ENCODE results near the gene ADSS1. TPM values are rescaled to one million over a fixed set of nuclear protein-coding genes. Genes with fewer than 3 reads are reported as not detected.
"Not testable (repeated sequence)": the region's sequence is repeated elsewhere in the genome, so short reads cannot be mapped to it uniquely, and the experiment has no call there.

The ADSS1 gene
- total RNA-seq, 1 donor from 2014 or later, result 5.5 TPM

DNA sequence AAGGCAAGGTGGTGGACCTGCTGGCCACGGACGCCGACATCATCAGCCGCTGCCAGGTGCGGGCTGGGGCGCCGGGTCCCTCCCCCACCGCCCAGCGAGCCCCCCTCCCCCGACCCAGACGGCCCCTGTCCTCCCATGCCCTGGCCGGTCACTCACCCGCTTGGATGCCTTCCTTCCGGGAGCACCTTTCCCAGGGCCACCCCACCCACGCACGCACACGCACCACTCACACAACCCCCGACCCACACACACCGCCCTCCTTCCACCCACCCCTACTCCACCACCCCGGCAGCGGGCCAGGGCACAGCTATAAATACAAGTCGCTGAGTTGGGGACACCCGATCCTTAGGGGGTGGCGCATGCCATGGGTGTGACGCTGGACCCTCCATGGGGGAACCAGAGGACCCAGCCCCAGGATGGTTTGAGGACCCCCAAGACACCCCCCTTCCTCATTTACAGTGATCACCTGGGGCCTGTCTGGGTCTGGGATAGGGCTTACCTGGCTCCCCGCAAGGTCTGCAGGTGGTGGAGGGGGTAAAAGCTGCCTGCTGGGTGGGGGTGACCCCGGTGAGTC lies 465 bp downstream of the ADSS1 start:
- peaks cover 15% of the 10 kb centered on the region for H3K4me1 ChIP-seq
- H3K9me3 ChIP-seq, result no peaks in the 10 kb centered on the region
- intact Hi-C loops (cut with DNase I), result no loop called here
- ATAC-seq (peak; percentile 36), DNase-seq (peak; percentile 81)
- peak overlapping the region; percentile 69 for H3K4me3 ChIP-seq
- H3K27ac ChIP-seq, result peak overlapping the region; percentile 17
- TF ChIP-seq CTCF (IDR thresholded peaks at IDR 0.05), result no peak
- no peaks in the 10 kb centered on the region for H3K27me3 ChIP-seq
- H3K36me3 ChIP-seq, result no peaks in the 10 kb centered on the region

DNA sequence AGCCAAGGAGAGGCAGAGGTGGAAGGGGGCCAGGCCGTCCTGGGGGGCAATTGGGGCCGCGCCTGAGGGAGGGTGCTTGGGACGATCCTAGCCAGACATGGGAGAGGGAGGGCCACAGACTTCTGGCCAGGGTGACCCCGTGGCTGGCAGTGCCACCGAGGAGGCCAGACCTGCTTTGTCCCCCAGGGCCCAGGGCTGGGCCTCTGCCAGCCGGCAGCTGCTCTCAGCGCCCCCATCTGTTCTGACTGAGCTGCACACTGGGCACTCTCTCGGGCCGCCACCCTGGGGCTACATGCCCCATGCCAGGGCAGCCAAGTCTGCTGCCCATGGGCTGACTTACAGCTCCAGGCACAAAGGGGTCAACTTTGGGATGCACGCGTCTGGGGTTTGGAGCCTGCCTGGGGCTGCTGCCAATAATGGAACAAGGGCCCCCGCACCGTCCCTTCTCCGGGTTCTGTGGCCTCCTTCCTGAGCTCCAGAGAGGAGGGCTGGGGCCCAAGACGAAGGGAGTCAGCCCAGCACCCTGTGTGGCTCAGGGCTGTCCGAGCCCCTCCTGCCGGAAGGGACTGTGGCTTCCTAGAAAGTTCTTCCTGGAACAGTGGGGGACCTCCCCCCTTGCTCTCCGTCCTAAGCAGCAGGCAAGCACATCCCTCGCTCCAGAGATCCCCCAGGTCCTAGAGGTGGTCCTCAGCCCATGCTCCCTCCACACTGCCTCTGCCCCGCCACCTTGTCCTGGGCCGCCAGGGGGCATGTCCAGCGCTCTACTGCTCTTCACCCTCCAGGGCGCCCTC lies 1.1 kb downstream of the ADSS1 start:
- H3K4me3 ChIP-seq, result peak overlapping the region; percentile 69
- H3K9me3 ChIP-seq, result no peaks in the 10 kb centered on the region
- no peak overlapping the region for H3K27ac ChIP-seq
- peaks cover 15% of the 10 kb centered on the region for H3K4me1 ChIP-seq
- no peak for DNase-seq
- peak; percentile 4 for ATAC-seq
- H3K36me3 ChIP-seq, result no peaks in the 10 kb centered on the region
- no peak for TF ChIP-seq CTCF (IDR thresholded peaks at IDR 0.05)
- intact Hi-C loops (cut with DNase I), result no loop called here
- no peaks in the 10 kb centered on the region for H3K27me3 ChIP-seq

GRCh38 chr14:104725772-104726548 lies 1.9 kb downstream of the ADSS1 start:
- peaks cover 15% of the 10 kb centered on the region for H3K4me1 ChIP-seq
- H3K4me3 ChIP-seq, result no peak overlapping the region
- H3K27ac ChIP-seq, result no peak overlapping the region
- H3K27me3 ChIP-seq, result no peaks in the 10 kb centered on the region
- no peak for TF ChIP-seq CTCF (IDR thresholded peaks at IDR 0.05)
- H3K9me3 ChIP-seq, result no peaks in the 10 kb centered on the region
- H3K36me3 ChIP-seq, result no peaks in the 10 kb centered on the region
- ATAC-seq (no peak), DNase-seq (no peak)
- intact Hi-C loops (cut with DNase I), result no loop called here

DNA sequence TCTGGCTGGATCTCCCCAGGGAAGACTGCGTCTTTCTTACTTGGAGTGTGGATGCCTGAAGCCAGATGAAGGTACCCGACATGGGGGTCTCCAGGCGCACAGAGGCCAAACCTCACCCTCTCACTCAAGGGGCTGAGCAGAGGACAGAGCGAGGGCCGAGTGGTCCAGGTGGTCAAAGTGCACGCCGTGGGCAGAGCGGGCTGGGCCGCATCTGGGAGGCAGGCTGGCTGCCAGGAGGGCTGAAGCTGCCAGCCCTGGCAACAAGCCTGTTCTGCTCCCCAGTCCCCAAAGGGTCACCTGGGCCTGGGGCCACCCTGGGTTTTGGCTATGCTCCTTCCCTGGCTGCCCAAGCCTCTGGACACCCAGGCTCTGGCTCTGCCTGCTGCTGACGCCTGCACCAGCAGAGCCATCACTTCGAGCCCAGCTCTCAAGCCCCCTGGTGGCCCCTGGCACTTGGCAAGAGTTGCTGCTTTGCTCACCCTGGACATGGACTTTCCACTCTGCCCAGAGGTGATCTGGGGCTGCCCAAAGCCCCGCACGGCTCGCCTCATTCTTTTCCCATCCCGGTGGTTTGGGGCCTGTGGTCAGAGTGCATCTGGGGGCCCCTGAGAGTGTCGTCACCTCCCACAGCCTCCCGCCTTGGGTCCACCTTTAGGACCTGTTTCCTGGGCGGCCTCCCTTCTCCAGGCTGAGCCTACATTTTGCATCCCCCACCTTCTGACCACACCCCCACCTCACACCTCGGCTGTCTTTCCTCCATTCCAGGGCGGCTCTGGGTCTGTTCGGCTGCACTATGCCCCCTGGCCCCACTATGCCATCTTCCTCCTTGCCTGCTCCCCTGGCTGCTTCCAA lies 2.8 kb downstream of the ADSS1 start:
- intact Hi-C loops (cut with DNase I), result no loop called here
- no peaks in the 10 kb centered on the region for H3K9me3 ChIP-seq
- H3K4me1 ChIP-seq, result peaks cover 15% of the 10 kb centered on the region
- no peaks in the 10 kb centered on the region for H3K36me3 ChIP-seq
- H3K4me3 ChIP-seq, result no peak overlapping the region
- no peak for TF ChIP-seq CTCF (IDR thresholded peaks at IDR 0.05)
- no peak for ATAC-seq
- no peaks in the 10 kb centered on the region for H3K27me3 ChIP-seq
- H3K27ac ChIP-seq, result no peak overlapping the region
- DNase-seq, result no peak

- Histone ChIP-seq H3K36me3 (no peaks in the 10 kb centered on the region), H3K4me3 (no peak overlapping the region), H3K4me1 (peaks cover 14% of the 10 kb centered on the region), H3K9me3 (no peaks in the 10 kb centered on the region), H3K27ac (no peak overlapping the region), H3K27me3 (no peaks in the 10 kb centered on the region)
- DNase-seq, result no peak
- TF ChIP-seq CTCF (IDR thresholded peaks at IDR 0.05), result no peak
- no peak for ATAC-seq
- intact Hi-C loops (cut with DNase I), result no loop called here
These were observed 4.6 kb downstream of the ADSS1 start for GRCh38 chr14:104728631-104729030.

DNA sequence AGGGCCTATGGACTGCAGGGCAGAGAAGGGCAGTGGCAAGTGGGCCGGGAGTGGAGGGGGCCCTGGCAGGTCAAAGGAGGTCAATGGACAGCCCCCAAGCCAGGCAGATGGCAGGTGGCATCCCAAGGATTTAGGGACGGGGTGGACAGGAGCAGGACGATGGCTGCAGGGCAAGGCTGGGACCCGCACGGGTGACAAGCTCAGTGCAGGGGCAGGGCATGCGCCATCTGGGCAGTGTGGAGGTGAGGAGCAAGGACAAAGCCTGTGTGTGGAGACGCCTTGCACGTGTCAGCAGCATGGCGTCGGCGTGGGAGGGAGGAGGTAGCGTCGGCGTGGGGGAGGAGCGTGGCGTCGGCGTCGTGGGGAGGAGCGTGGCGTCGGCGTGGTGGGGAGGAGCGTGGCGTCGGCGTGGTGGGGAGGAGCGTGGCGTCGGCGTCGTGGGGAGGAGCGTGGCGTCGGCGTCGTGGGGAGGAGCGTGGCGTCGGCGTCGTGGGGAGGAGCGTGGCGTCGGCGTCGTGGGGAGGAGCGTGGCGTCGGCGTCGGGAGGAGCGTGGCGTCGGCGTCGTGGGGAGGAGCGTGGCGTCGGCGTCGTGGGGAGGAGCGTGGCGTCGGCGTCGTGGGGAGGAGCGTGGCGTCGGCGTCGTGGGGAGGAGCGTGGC lies 5.3 kb downstream of the ADSS1 start:
- H3K9me3 ChIP-seq; H3K4me3 ChIP-seq; H3K27me3 ChIP-seq; intact Hi-C loops (cut with DNase I); DNase-seq; H3K36me3 ChIP-seq; ATAC-seq; H3K27ac ChIP-seq: not testable (repeated sequence)
- peaks cover 14% of the 10 kb centered on the region for H3K4me1 ChIP-seq

Data from upper lobe of right lung (tissue), 1 donor.